Inflammatory macrophage treated with lipopolysaccharide for 1 hour (primary cell): ENCODE measurements around the gene WT1.
"Not testable (repeated sequence)": the region's sequence is repeated elsewhere in the genome, so short reads cannot be mapped to it uniquely, and the experiment has no call there.

ENCODE experiments used
- DNase-seq, 2 donors: peaks; one replicate each; pipeline ENCODE4 v3.0.0-alpha.2; 2020 to 2022

The WT1 gene

GRCh38 chr11:32385998-32386397 lies 49.3 kb downstream of the WT1 start:
- DNase-seq: peak in 1 of 2 donors; percentile 4

GRCh38 chr11:32382339-32383049 lies 52.8 kb downstream of the WT1 start:
- DNase-seq: no peak

GRCh38 chr11:32381179-32381578 lies 54.2 kb downstream of the WT1 start:
- no peak for DNase-seq

- no peak for DNase-seq
These were observed 55.6 kb downstream of the WT1 start for GRCh38 chr11:32379719-32380118.

GRCh38 chr11:32375826-32376225 lies 59.5 kb downstream of the WT1 start:
- DNase-seq: no peak

GRCh38 chr11:32374261-32374711 lies 61.1 kb downstream of the WT1 start:
- peak; percentile 25 to 64 for DNase-seq

GRCh38 chr11:32369987-32370386 lies 65.4 kb downstream of the WT1 start:
- DNase-seq: not testable (repeated sequence)

GRCh38 chr11:32366666-32367065 lies 68.7 kb downstream of the WT1 start:
- DNase-seq: no peak

GRCh38 chr11:32365192-32365591 lies 70.1 kb downstream of the WT1 start:
- no peak for DNase-seq

GRCh38 chr11:32358729-32359128 lies 76.6 kb downstream of the WT1 start:
- DNase-seq: no peak

GRCh38 chr11:32353884-32354283 lies 81.5 kb downstream of the WT1 start:
- DNase-seq: no peak

GRCh38 chr11:32348502-32348901 lies 86.8 kb downstream of the WT1 start:
- no peak for DNase-seq

GRCh38 chr11:32344946-32345345 lies 90.4 kb downstream of the WT1 start:
- no peak for DNase-seq

- DNase-seq: no peak
These were observed 91.9 kb downstream of the WT1 start for GRCh38 chr11:32343325-32344008.

- no peak for DNase-seq
These were observed 93.4 kb downstream of the WT1 start for GRCh38 chr11:32341620-32342613.

GRCh38 chr11:32340181-32340580 lies 95.2 kb downstream of the WT1 start:
- DNase-seq: no peak
